Measurements from ENCODE around the gene ST14.
"Not testable (repeated sequence)": the region's sequence is repeated elsewhere in the genome, so short reads cannot be mapped to it uniquely, and the experiment has no call there.

Gene ST14

DNA sequence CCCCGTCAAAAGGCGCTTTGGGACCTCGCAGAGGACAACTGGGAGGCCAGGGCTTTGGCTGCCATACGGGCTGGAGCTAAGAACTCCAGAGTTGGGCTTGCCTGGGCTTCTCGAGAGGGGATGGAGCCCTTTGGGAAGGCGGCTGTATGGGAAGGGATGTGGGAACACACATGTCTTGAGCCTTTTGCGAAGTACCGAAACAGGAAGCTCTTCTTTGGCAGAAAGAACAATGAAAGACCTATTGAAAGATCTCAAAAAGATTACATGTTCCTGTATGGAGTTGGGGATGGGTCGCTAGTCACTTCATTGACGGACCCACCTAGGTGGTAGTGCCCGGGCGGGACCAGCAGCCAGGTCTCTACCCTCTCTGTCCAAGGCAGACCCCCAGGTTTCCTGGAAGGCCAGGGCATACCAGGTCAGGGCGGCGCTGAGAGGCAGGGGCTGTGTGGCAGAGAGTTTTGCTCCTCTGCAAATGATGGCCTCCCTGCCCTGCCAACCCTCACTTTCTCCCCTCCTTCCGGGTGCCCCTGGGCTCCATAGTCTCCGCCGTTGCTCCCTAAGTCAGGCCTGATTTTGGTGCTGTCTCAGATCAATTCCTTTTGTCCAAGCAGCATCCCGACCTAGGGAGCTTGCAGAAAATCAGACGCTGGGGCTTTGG, 1.0 kb downstream of the ST14 start:
- no peak for DNase-seq (ENCODE audit: low read depth, low spot score)
- H3K4me3 ChIP-seq (ENCODE audit: low read length): no peak overlapping the region

DNA sequence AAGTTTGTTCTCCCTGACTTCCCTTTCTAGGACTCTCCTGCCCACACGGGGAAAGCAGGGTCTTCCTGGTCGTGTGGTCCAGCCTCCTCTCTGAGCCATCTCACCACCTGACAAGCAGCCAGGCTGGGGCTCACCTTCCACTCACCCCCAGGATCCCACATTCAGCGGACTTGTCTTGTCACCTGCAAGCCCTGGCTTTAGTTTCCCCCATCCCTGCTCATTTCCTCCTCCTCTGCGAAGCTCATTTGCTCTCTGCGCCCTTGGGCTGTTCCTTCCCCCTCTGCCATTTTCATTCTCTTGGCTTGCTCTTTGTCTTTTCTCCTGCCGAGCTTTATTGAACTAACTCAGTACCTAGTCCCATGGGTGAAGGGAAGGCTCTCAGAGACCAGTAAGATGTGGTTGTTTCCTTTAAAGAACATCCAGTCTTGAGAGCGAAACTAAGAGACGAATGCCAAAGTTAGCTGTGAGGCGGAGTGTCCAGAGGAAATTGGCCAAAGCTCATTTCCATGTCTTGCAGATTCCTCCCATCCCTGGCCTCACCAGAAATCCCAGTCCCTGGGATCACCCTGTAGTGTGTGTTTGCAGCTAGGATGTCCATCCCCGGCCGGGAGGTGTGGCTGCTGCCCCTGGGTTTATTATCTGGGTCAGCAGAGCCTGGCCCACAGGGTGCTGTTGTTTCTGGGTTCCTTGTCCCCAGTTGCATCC, 2.0 kb downstream of the ST14 start:
- no peak overlapping the region for H3K4me3 ChIP-seq (ENCODE audit: low read length)
- no peak for DNase-seq (ENCODE audit: low read depth, low spot score)

DNA sequence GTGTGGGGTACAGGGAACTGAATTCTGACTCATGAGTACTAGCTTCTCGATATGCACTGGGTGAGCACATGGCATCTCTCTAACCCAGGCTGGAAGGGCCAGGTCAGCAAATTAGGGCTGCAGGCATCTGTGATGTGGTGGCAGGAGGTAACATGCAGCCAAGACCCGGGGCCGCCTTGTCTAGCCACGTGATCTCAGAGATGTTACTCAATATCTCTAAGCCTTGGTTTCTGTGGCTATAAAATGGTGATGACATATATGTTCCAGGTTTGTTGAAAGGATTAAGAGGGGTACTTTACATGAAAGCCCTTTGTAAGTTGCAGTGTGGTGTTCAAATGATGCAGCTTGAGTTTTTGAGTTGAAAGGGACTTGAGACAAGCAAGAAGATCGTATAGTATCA, 3.2 kb downstream of the ST14 start:
- H3K4me3 ChIP-seq (ENCODE audit: low read length): no peak overlapping the region
- DNase-seq (ENCODE audit: low read depth, low spot score): peak; percentile 55

DNA sequence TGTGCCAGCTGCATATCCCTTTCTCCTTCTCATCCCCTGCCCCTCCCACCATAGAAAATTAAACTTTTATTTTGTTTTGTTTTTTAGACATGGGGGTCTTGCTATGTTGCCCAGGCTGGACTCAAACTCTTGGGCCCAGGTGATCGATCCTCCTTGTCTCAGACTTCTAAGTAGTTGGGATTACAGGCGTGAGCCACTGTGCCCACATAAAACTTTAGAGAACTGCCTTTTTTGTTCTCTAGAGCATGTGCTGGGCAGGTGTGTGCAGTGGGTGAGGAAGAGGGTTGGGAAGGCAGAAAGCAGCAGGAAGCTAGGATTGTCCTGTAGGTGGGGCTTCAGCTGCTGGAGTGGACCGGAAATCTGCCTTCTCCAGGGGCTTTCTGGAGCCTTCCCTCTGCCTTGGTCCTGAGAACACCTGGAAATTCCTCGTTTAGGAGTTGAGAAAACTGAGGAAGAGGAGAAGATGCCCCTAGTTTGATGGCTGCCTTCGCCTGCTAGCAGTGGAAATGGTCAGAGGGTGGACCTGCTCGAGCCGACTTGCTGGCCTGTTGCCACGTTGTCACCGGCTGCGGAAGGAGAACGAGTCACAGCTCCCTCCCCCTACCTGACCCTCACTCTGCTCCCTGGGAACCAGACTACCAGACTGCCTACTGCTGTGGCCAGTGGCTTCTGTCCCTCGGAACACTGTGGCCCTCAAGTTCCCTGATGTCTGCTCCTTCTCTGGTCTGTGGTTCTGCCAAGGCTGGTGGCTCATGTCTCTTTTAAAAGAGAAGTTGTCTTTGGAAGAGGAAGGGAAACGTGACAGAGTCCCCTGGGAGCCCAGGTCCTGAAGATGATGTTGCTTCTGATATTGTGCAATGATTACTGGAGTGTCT, 4.0 kb downstream of the ST14 start:
- DNase-seq (ENCODE audit: low read depth, low spot score): no peak
- H3K4me3 ChIP-seq (ENCODE audit: low read length): no peak overlapping the region

DNA sequence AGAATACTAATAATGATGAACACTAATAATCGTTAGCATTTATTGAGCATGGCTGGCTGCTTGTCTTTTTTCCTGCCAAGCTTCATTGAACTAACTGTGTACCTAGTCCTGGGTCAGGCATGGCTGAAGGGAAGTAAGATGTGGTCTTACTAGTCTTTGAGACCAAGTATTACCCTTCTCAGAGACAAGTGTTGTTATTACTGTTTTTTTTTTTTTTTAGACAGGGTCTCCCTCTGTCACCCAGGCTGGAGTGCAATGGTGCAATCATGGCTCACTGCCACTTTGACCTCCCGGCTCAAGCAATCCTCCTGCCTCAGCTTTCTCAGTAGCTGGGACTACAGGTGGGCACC, 4.6 kb downstream of the ST14 start:
- no peak overlapping the region for H3K4me3 ChIP-seq (ENCODE audit: low read length)
- no peak for DNase-seq (ENCODE audit: low read depth, low spot score)

DNA sequence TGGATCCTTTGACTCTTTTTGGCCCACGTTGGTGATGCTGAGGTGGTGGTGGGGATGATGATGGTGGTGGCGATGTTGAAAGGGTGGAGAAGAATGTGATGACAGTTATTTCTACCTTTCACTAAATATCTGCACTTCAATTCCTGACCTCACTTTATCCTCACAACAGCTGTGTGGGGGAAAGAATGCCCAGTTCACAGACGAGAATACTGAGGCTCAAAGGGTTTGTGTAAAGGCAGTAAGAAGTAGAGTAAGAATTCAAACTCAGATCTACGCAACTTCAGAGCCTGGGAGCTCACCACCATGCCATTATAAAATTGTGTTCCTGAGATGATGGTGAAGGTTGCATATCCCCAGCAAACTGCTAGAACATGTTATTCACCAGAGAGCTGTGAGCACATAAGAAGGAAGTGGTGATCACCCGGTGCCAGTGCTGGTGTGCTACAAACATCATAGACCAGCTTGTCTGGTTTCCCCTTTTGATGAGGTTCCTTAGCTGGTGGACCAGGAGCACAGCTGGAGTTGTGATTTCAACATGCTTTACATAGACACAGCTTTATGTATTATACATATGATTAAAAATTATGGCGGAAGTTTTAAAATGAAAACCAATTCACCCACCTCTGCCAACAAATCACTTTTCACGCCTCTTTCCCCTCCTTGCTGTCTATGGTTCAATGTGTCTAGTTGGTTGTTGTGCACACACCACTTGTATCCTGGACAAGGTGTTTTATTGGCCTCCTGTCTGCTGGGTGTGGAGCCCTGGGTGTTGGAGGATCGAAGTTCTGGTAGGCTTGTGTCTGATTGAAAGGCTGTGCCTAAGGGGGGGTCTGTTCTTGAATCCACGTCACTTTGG, 6.2 kb downstream of the ST14 start:
- no peak overlapping the region for H3K4me3 ChIP-seq (ENCODE audit: low read length)

DNA sequence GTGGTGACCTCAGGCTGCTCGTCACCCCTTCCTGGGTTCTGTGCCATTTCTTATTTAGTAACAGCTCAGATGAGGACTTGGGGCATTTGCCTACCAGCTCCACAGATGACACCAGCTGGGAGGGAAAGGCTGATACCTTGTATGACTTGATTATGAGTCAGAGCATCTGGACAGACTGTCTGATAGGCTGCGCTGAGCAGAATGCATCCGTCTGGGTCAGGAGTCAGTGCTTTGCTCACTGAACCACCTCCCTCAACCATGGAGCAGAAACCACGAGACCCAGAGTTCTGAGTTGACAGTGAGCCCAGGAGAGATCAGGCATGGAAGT, 6.8 kb downstream of the ST14 start:
- no peak for DNase-seq (ENCODE audit: low read depth, low spot score)
- no peak overlapping the region for H3K4me3 ChIP-seq (ENCODE audit: low read length)

More for the DNA sequence above, 6.2 kb downstream of the ST14 start:
- peak; percentile 71 for DNase-seq (ENCODE audit: low read depth, low spot score)

DNA sequence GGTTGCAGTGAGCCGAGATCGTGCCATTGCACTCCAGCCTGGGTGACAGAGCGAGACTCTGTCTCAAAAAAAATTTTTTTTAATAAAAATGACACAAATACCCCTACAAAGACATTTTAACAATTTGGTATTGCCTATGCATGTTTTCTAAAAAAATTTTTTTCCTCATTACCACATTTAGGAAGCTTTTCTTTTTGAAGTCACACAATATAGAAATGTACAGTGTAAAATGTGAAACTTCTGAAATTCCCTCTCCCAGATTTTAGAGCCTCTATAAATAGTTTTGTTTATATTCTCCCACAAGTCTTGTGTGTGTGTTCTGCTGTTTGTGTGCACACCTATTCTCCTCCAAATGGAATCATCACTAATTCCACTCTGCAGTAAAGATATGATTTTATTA, 7.6 kb downstream of the ST14 start:
- no peak for DNase-seq (ENCODE audit: low read depth, low spot score)
- H3K4me3 ChIP-seq (ENCODE audit: low read length): no peak overlapping the region

DNA sequence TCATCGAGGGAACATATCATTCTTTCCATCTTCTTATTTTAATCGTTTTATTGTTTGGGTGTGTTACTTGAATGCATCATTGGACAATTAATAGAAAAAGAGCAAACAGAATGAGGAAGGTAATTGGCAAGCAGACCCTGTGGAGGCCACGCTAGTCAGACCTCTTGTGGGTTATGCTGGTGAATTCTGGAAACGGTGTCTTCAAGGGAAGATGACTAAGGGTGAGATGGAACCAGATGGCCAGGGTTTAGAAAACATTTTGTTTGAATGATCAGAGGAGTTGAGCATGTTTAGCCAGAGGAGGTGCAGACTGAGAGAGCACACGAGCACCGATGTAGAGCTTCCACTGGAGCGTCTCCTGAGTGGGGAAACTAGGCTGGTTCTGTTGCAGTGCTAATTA, 8.5 kb downstream of the ST14 start:
- H3K4me3 ChIP-seq (ENCODE audit: low read length): no peak overlapping the region
- no peak for DNase-seq (ENCODE audit: low read depth, low spot score)

DNA sequence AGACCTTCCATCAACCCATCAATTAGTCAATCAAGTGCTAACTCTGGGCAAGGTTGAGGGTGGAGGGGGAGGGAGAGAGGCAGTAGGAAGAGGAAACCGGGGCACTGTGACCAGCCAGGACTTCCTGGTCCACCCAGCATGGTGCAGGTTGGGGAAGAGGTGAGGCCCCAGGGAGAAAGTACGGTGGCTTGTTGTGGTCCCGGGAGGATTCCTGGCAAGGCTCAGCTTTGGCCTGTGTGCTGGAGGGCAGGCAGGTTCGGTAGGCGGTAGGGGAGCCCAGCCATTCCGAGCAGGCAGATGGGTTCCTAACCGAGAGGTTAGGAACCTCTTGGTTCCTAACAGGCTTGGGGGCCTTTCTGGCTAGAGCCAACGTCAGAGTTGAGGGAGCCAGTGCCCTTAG, 10.8 kb downstream of the ST14 start:
- H3K4me3 ChIP-seq (ENCODE audit: low read length): no peak overlapping the region
- no peak for DNase-seq (ENCODE audit: low read depth, low spot score)

DNA sequence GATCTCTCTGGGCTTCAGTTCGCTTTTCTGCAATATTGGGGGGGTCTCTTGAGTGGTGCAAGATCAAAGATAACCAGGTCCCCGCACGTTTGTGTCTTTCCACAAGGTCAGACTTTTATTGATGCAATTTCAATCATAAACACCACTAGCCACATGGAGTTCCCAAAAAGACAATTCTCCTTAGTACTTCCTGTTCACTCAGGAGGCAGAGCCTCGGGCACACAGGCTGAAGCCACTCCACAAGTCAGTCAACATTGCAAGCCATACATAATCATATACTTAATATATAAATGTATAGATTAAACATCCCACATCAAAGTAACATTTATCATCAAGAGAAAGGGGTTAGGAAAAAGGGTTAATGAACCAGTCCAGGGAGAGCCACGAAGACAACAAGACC, 12.0 kb downstream of the ST14 start:
- no peak for DNase-seq (ENCODE audit: low read depth, low spot score)
- H3K4me3 ChIP-seq (ENCODE audit: low read length): no peak overlapping the region

DNA sequence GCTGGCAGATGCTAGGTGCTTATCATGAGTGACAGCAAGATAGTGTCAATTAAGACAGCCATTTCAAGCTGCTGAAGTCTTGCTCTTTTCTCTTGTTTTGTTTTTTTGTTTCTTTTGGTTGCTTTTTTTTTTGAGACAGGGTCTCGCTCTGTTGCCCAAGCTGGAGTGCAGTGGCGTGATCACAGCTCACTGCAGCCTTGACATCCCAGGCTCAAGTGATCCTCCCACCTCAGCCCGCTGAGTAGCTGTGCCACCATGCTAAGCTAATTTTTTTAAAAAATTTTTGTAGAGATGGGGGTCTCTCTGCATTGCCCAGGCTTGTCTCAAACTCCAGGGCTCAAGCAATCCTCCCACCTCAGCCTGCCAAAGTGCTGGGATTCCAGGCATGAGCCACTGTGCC, 12.4 kb downstream of the ST14 start:
- not testable (repeated sequence) for H3K4me3 ChIP-seq (ENCODE audit: low read length); DNase-seq (ENCODE audit: low read depth, low spot score)

DNA sequence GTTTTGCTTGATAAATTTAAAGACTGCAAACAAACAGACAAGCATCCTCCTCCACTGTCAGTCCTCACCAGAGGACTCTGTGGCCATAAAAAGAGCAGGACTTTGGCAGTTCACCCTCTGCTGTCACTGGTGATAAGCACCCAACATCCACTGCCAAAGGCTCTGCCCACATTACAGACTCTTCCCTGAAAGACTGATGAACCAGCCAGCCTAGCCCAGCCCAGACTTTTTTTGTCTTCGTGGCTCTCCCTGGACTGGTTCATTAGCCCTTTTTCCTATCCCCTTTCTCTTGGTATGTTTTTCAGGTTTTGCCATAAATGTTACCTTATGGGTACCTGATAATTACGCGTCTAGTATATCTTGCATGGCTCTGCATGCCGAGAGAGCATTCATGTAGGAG, 15.1 kb downstream of the ST14 start:
- H3K4me3 ChIP-seq (ENCODE audit: low read length): no peak overlapping the region
- no peak for DNase-seq (ENCODE audit: low read depth, low spot score)

DNA sequence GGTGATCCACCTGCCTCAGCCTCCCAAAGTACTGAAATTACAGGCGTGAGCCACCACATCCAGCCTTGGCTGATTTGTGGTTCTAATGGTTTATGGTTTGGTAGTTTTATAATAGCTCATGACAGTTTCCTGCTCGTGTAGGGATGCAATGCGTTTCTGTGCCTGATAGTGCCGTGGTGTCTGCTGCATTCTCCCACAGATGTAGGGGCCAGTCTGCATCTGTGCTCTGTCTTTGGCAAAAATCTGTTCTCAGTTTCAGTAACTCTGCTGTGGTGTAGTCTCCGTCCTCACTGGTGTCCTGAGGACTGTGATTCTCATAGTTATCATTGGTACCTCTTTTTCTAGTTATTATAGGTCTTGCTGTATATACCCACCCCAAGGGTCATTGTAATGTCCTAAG, 16.3 kb downstream of the ST14 start:
- H3K4me3 ChIP-seq (ENCODE audit: low read length): no peak overlapping the region
- no peak for DNase-seq (ENCODE audit: low read depth, low spot score)

DNA sequence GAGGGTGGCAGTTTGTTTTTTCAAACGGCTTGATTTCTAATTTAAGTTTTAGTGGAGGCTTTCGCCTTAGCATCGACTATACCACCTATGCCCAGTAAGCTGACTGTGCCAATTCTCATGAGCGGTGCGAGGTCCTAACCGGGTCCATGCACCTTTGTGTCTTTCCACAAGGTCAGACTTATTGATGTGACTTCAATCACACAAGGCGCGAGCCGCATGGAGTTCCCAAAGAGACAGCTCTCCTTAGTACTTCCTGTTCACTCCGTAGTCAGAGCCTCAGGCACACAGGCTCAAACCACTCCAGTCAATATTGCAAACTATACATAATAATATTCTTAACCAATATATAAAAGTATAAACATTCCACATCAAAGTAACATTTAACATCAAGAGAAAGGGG, 18.2 kb downstream of the ST14 start:
- no peak overlapping the region for H3K4me3 ChIP-seq (ENCODE audit: low read length)
- no peak for DNase-seq (ENCODE audit: low read depth, low spot score)

DNA sequence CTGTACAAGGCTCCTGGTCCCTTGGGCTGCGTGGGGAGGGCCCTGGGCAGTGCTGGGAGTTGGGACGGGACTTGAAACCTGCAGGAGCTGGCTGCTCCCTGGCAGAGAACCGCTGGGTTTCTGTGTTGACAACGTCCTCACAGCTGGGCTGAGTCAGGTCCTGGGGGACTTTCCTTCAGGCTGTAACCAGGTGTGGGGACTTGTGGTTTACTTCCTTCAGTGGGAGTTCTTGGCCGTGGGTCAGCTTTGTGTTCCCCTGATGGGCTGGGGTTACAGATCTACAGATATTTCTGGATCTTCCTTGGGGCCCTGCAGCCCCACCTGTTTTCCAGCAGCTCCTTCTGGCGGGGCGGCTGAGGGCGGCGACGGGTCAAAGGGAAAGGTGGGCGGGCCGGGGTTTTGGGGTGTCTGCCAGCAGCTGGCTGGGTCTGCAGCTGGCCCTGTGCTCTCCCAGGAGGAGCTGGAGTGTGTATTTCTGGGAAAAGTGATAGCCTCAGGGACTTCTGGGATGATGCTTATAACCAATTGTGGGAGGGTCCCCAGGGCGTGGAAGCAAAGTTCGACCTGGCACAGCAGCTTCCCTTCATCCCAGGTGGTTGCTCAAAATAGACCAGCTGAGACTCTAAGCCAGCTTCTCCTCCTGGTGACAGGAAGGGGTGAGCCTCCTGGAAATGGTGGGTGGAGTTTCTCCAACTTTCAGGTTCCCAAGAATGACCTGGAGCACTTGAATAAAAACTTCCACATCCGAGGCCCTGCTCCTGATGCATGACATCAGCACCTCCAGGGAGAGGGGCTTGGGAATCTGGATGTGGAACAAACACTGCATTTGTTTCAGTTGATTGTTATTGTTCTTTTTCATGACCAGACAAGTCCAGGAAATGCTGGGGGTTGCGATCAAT, 19.1 kb downstream of the ST14 start:
- DNase-seq (ENCODE audit: low read depth, low spot score): no peak
- no peak overlapping the region for H3K4me3 ChIP-seq (ENCODE audit: low read length)

DNA sequence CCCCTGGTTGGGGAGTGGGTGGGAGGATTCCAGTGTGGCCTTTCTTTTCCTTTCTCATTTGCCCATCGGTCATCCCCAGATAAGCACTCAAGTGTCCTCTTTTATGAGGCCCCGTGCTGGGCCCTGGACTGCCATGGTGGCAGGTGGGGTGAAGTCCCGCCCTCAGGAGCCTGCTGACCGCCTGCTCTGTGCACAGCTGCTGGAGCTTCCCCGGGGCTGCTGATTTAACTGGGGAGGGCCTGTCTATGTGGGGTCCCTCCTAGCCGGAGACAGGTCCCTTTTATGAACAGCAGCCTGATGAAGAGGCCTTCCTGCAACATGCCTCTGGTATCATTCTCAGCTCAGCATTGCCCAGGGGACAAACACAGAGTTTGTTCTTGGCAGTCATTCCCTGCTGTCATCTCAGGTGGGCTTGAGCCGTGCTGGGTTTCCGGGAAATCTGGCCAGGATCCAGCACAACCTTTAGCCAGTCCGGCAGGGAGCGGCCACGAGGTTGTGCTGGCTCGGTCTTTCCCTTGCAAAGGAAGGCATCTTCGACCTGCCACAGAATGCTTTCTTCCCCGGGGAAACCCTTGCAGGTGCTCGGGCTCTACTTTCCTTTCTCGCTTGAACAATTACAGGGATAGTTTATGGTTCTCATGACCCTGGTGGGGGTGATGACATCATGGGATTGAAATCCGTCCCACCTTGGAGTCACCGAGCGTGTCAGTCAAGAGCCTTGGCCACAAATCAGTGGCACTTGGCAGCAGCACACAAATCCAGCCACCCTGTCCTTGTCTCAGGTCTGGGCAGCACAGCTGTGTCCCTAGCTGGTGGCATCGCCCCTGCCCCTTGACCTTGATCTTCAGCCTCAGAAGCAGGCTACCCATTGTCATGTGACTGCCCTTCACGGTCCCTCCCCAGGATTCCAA, 20.1 kb downstream of the ST14 start:
- no peak overlapping the region for H3K4me3 ChIP-seq (ENCODE audit: low read length)
- DNase-seq (ENCODE audit: low read depth, low spot score): no peak

DNA sequence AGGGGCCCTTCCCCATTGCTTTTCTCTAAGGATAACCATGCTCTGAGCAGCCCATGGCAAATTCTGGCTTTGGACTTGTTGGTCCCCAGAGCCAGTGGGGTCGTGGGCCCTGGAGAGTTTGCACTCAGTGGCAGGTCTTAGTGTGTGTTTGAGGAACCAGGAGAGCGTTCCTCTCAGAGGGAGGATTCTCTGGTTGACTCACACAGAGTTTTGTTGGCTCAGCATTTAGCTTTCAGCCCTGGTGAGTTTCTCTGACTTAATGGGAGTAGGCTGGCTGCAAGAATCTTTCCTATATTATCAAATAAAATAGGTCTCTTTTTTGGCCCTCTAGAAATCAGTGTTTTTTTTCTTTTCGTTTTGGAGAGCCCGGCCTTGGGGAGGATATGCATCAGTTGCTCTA, 20.9 kb downstream of the ST14 start:
- no peak for DNase-seq (ENCODE audit: low read depth, low spot score)
- no peak overlapping the region for H3K4me3 ChIP-seq (ENCODE audit: low read length)
